HG03558 (cell line): ENCODE measurements around the gene GTPBP1.

Experiments
- ATAC-seq: cut with Tn5 transposase; IDR thresholded peaks from one replicate; pipeline ENCODE4 v1.9.1; 2021; ENCODE audit warnings: moderate number of reproducible peaks; ENCODE audit not compliant: unreplicated experiment; ENCODE audit errors: extremely low read depth

GTPBP1 gene

DNA sequence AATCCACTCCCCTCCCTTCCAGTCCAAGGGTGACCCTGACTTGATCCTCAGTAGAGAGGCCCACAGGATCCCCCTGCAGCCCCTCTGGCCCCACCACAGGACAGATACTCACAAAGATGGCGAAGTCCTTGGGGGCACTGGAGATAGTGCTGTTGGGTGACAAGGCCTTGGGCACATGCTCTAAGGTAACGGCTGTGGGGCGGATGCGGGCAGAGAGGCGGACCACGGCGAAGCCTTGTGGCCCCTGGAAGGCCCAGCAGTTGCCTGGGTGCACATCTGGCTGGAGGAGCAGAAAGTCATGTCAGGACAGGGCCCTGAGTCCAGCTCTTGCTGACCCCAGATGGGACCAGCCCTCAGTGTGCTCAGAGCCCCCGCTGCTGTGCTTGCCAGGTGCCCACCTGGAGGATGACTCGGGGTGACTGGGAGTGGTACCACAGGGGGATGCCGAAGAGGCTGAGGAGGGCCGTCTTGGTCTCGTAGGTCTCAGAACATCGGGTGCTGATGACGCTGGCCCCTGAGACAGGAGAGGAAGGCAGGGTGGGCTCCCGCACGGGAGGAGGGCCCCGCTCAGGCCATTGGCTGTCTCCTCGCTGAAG is 32.8 kb downstream of the GTPBP1 start:
- no peak for ATAC-seq

DNA sequence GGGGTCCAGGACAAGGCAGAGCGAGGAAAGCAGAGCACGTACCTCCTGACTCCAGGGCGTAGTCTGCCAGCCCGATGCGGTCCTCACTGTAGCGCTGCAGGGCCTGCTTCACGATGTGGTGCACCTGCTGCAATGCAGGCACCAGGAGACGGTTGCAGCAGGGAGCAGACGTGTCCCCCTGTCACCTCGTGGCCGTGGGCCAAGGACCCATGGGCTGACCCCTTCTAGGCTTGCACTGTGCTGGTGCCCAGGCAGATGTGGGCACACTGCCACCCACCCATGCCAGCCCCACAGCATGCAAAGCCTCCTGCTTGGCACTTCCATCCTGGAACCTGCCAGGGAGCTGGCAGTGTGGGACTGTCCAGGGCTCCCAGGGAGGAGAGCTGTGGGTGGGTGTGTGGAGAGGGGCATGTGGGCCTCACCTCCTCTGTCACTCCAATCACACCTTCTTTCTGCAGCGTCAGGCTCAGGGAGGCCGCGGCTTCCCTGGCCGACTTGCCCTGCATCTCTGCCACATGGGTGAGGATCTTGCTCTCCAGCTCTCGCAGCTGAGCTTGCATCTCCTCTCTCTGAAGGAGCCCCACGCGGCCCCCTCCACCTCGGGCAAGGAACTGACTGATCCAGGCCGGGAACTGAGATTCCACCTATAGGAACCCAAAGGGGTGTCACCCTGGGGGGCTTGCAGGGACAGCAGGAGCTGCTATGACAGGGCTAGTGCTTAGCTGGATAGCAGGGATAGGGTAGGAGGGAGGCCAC is 33.7 kb downstream of the GTPBP1 start:
- no peak for ATAC-seq

DNA sequence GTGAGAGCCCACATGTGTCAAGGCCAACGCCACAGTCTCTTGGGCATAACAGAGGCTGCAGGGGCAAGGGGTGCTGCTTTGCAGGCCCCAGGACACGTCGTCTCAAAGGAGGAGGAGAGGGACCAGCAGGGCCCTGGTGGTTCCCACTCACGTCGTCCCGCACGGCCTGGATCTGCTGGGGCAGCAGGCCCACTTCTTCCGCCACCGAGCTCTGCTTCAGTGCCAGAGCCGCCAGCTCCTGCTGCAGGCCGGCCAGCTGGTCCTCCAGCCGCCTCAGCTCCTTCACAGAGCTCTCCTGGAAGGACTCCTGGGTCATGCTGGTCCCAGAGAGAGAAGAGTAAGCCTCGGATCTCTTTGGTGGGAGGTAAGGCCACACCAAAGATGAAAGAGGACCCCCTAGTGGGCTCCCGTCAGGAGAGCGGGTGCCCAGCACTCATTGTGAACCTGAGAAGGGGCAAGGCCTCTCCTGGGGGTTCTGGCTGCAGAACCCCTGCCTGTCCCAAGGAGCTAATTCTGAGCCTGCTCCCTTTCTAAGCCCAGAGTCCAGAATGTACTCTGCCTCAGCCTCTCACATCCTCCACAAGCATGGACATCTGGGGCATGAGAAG is 34.5 kb downstream of the GTPBP1 start:
- ATAC-seq: no peak

- no peak for ATAC-seq
Measured at GRCh38 chr22:38740754-38741153, 35.0 kb downstream of the GTPBP1 start.

DNA sequence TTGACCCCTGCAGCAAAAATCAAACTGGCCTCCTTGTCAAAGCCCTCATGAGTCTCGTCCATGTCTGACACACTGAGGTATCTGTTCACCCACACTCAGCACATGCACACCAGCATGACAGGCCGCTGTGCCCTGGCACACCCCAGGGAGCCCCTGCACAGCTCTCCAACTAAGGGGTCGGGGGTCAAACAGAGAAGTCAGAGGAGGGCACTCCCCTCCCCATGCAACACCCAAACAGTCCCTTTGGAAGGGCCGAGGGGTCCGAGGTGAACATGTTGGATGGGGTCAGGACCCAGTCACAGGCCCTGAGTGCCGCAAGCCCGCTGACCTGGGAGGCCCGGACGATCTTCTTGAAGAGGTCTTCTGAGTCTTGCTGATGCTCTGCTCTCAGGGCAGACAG is 35.4 kb downstream of the GTPBP1 start:
- no peak for ATAC-seq

DNA sequence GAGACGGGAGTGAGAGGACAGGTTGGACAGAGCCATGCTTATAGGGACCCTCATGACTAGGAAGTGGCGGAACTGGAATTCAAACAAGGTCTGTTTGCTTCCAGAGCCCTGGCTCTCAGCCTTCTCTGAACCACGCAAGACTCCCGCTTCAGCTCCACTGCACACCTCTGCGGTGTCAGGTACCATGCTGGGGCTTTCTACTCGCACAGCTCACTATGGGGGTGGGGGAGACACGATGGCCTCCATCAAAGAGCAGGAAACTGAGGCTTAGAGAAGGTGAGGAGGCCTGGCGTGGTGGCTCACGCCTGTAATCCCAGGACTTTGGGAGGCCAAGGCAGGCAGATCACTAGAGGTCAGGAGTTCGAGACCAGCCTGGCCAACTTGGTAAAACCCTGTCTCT is 35.8 kb downstream of the GTPBP1 start:
- no peak for ATAC-seq

GRCh38 chr22:38742176-38742942 is 36.6 kb downstream of the GTPBP1 start:
- ATAC-seq: no peak

DNA sequence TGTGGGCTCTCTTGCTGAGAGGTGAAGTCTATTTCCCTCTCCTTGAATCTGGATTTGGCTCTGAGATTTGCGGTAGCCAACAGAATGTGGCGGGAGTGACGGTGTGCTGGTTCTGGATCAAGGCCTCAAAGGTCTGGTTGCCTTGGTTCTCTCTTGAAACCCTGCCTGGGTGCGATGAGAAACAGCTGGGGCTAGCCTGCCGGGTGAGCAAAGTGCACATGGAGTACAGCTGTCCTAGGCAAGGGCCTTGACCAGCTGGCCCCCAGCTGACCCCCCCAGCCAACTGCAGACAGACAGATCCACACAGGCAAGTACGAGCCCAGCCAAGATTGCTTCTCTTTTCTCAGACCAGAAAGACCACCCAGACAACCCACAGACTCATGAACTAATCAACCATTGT is 39.2 kb downstream of the GTPBP1 start:
- ATAC-seq: no peak

DNA sequence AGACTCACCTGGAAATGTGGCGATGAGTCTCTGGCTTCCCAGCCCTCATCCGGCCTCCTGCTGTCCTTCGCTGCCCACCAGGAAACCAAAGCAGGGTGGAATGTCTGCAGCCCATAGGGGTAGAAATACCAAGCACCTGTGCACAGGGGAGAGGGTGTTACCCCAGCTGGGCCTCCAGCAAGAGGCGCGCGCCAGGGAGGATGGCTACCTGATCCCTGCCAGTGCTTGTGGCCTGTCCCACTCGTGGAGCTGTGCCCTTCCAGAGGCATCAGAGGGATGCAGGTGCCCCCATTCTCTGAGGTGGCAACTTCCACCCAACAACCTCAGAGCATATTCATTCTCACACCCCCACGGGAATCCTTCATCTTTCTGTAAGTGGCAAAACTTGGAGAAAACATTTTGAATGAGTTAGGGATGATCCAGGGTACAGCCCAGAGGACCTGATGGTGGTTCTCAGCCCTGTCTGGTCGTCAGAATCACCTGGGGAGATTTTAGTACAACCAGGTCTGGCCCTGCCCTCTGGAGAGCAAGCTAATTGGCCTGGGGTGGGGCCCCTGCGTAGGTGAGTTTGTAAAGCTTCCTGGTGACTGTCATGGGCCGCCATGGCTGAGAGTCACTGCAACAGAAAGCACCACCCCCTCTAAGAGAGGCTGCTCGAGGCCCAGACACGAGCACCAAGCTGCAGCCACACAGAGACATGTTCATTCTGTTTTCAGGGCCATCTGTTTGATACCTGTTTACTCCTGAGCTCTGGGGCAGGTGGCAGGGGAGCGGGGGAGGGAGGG is 40.1 kb downstream of the GTPBP1 start:
- ATAC-seq: no peak

- no peak for ATAC-seq
Measured at GRCh38 chr22:38748487-38749136, 42.9 kb downstream of the GTPBP1 start.

GRCh38 chr22:38750104-38750503 is 44.4 kb downstream of the GTPBP1 start:
- ATAC-seq: no peak

DNA sequence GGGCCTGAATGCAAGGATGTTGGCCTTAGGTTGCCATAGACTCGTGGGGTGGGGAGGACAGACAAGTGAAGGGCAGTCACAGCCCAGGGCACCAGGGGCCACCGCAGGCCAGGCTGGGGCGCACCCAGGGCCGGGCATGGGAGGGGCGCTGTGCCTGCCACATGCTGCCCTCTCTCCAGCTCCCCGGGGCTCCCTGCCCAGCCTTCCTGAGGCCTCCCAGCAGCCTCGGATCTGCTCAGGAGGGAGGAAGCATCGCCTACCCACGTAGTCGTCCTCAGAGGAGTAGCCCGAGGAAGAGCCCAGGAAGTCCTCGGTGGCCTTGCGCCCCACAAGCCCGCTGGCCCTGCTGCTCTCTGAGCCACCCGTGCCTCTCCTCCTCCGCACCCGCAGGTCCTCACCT is 44.9 kb downstream of the GTPBP1 start:
- ATAC-seq: no peak

GRCh38 chr22:38751066-38751421 is 45.3 kb downstream of the GTPBP1 start:
- ATAC-seq: no peak

DNA sequence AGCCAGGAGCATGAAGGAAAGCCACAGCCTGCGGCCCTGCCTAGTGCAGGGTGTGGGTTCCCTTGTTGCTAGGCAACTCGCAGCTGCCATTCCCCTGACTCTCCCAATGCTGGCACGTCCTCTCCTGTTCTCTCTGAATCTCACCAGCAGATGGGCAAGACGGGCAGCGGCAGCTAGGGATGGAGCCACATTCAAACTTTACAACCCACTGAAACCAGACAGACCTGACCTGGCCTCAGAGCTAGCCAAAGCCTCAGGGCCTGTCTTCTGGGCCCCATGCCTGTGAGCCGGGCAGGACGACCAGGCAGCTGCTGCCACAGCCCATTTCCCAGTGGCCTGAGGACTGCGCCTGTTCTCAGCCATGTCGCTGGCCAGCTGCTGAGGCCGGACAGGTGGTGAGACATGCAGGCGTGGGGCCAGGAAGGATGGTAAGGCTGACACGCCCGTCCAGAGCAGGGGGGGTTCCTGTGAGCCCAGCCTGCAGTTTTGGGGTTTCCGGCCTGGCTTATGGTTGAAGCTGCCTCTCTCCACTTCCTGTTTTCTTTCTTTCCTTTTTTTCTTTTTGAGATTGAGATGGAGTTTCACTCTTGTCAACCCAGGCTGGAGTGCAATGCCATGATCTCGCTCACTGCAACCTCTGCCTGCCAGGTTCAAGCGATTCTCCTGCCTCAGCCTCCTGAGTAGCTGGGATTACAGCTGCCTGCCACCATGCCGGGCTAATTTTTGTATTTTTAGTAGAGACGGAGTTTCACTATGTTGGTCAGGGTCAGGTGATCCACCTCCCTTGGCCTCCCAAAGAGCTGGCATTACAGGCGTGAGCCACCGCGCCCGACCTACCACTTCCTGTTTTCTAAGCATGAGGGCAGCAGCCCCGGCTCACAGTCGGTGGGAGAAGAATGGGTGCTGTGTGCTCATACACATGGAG is 45.9 kb downstream of the GTPBP1 start:
- no peak for ATAC-seq

DNA sequence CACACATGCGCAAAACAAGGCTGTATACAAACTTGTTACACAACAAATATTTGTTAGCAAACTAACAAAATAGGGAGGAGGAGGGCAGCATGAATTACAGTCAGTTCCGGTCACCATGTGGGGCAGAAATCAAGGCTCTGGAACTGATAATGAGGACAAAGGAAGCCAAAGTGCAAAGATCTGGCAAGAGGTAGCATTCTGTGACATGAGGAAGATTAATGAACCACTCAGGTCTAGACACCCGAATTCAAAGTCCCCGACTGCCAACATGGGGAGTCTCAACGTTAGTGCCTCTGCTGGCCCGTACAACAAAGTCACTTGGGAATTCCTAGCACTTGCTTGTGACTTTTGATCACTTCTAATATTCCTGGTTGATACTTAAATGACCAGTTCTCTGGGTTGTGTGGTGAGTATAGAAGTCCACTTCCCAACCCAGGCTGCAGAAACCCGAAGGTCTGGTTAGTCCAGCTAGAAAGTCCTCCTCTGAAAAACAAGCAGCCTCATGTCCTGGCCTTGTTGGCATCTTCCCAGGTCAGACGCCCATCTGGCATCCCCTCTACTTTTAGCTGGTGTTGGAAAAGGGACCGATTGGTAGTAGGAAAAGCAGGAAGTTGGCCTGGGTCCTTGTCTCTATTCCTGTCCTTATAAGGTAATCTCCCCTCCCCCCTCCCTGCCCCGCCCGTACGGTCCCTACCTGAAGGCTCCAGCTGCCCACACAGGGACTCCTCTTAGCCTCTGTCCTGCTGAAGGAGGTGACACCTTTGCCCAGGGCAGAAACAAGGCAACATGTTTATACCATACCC is 48.4 kb downstream of the GTPBP1 start:
- ATAC-seq: no peak

- no peak for ATAC-seq
Measured at GRCh38 chr22:38754751-38755154, 49.0 kb downstream of the GTPBP1 start.

- ATAC-seq: no peak
Measured at GRCh38 chr22:38755155-38755910, 49.6 kb downstream of the GTPBP1 start.
